Medulla oblongata (tissue), 1 donor: ENCODE measurements around the gene MAP1S.

Source experiments
- DNase-seq: peaks from one replicate; pipeline ENCODE4 v3.0.0-alpha.2; 2015; ENCODE audit errors: extremely low spot score

Gene MAP1S

DNA sequence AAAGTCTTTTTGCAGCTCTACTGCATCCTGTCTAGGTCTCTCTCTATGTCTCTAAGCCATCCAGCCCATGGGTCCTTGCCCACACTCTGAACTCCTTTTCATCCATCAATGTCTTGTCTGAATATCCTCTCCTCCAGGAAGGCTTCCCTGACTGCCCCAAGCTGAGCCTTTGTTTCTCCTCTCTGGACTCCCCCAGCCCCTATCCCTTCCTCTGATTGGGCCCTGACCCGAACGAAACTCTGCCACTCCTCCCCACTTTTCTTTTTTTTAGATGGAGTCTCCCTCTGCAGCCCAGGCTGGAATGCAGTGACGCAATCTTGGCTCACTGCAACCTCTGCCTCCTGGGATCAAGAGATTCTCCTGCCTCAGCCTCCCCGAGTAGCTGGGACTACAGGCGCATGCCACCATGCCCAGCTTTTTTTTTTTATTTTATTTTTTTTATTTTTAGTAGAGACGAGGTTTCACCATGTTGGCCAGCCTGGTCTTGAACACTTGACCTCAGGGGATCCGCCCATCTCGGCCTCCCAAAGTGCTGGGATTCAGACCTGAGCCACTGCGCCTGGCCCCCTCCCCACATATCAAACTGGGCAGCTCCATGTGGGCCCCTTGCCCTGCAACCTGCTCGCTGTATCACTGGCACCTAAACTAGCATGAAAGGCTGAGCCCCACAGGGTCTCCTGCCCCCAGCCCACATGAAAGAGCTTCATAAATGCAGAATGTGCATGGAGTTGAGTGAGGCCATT is 30.3 kb upstream of the MAP1S start:
- no peak for DNase-seq

DNA sequence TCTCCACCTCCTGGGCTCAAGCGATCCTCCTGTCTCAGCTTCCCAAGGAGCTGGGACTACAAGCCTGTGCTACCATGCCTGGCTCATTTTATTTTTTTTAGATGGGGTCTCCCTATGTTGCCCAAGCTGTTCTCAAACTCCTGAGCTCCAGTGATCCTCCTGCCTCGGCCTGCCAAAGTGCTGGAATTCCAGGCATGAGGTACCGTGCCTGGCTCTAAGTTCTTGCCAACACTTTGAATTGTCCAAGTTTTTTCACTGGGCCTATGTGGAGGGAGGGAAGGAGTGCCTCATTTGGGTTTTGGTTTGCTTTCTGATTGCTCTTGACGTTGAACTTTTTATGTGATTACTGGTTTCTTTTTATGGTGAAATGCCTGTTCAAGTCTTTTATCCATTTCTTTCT is 26.7 kb upstream of the MAP1S start:
- DNase-seq = no peak

DNA sequence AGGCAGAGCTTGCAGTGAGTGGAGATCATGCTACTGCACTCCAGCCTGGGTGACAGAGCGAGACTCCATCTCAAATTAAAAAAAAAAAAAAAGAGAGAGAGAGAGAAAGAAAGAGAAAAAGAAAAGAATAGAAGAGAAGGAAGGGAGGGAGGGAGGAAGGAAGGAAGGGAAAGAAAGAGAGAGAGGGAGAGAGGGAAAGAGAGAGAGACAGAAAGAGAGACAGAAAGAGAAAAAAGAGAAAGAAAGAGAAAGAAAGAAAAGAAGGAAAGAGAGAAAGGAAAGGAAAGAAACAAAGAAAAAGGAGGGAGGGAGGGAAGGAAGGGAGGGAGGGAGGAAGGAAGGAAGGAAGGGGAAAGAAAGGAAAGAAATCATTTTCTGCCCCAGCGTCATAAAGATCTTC is 24.1 kb upstream of the MAP1S start:
- no peak for DNase-seq

DNA sequence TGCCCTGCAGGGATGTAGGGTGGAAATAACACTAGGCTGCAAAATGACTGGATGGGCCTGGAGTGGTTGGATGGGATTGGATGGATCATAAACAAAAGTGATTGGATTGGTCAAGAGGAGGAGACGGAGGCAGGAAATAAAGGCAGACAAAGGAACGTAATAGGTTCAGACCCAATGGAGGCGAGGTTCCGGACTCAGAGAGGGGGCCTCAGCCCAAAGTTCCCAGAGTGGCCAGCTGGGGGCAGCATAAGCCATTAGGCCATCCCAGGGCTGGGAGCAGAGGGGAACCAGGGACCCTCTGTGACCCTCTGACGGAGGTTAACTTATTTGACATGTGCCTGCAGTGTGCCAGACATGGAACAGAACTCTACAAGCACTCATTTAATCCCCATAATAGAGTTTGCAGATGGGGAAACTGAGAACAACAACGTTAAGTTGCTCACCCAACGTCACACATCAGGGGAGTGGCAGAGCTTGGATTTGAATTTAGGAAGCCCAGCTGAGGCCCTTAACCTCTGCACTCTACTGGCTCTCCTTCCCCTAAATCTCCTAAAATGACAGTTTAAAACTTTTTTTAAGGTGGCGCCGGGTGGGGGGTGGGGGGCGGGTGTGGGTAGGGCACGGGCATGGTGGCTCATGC is 15.3 kb upstream of the MAP1S start:
- peak; percentile 63 for DNase-seq

DNA sequence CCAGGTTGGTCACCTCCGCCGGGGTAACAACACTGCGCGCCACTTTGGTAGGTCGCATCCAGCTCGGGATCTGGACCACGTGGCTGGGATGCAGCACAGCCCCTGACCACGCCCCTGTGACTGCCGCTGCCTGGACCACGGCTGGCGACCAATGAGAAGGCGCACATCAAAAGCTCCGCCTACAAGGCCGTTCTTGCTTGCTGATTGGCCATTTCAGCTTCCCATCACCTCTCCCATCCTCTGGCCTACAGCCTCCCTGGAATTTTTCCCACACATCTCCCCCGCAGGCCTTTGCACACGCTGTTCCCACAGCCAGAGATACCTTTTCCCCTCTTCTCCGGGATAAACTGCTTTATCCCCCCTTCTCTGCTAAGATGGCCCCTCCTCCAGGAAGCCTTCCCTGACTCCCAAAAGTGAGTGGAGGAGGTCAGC is 12.5 kb upstream of the MAP1S start:
- peak; percentile 18 for DNase-seq

DNA sequence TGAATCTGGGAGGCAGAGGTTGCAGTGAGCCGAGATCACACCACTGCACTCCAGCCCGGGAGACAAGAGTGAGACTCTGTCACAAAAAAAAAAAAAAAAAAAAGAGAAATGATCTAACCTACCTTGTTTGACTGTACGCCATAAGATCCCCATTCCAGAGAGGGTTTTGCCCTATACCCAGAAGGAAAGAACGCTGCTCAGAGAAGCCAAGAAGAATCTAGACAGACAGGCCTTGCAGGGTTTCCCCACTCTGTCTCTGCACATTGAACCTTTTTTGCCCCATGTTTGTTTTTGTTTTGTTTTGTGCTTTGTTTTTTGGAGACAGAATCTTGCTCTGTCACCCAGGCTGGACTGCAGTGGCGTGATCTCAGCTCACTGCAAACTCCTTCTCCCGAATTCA is 7.4 kb upstream of the MAP1S start:
- no peak for DNase-seq

DNA sequence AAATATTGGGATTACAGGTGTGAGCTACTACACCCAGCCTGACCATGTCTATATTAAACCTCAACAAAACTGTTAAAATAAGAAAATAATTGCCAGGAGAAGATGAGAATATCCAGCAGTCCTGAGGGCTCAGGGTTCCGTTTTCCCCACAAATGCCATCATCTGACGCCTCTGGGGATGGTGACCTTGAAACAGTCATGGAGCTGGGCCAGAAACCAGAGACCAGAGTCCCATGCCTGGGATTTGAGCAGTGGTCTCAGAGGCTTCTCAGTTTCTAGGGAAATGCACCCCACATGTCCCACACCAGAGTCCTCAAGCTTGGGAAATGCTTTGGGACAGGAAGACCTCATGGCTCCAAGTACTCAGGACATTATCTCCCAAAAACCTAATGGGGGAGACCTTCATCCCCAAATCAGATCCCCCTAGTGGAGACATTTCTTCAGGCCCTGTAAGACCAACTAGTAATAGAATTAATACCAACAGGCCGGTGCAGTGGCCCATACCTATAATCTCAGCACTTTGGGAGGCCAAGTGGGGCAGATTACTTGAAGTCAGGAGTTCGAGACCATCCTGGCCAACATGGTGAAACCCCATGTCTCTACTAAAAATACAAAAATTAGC is 2.9 kb upstream of the MAP1S start:
- DNase-seq = no peak

DNA sequence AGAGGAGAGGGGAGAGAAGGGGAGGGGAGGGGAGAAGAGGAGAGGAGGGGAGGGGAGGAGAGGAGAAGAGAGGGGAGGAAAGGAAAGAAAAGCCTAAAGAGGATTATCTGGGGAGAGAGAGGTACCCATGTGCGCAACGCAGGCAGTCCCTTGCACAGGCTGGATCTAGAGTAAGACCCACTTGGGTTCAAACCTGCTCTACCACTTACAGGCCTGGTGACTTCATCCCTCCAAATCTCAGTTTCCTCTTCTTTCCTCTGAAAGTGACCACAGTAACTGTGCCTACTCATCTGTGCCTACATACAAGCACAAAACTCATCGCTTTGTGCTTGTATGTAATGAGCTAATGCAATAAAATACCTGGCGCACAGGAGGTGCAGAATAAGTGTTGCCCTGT is 732 bp upstream of the MAP1S start:
- no peak for DNase-seq

DNA sequence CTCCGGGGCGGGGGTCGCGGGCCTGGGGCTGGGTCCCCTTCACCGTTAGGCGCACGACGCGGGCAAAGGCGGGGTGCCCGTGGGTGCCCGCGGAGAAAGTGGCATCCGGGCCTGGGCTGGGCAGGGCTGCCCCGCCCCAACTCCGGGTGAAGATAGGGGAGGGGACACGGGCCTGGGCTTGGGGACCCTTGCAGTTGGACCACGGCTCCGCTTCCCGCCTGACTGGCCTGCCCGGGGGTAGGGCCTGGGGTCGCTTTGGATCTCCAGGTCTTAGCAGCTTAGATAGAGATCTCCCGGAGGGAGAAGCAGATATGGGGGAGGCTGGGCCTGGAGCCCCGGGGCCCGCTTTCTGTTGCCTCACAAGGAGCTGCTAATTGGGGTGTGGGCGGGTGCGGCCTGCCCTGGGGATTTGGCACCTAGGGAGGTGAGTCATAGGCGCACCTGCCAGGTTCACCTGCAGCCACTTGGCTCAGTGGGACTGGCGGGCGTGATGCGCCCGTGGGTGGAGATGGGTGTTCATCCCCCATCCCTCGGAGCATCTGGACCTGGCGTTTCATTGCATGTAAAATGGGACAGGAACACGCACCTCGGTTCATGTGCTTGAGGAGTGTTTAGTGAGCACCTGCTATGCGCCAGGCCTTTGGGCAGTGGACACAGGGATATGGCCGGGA is 585 bp downstream of the MAP1S start:
- DNase-seq = no peak

DNA sequence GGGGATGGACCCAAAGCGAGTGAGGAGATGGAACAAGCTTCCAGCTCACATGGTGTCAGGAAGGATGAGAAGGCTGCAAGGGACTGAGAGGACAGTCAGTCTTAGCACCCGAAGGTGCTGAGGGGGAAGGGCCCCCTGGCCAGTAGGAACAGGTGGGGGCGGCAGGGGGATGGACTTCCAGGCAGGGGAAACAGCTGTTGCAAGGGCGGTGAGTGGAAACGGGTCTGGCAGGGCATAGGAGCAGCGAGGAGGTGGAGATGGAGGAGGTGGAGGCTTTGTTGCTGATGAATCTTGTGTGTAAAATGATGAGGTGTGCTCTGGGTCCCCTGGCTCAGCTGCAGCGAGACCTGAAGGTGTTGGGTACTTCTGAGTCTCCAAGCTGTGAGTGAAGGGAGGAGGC is 1.2 kb downstream of the MAP1S start:
- DNase-seq = no peak

DNA sequence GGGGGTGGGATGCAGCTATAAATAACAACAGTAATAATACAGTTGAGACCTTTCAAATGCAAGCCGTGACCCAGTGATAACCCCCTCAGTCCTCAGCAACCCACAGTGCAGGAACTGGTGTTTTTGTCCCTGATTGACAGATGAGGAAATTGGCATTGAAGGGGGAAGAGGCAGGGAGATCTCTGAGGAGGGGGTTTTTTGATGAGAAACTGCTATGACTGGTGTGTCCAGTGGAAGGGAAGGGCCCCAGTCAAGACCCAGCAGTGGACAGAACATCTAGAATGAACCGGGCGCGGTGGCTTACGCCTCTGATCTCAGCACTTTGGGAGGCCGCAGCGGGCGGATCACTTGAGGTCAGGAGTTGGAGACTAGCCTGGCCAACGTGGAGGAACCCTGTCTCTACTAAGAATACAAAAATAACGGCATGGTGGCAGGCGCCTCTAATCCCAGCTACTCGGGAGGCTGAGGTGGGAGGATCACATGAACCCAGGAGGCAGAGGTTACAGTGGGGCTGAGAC is 1.9 kb downstream of the MAP1S start:
- DNase-seq = no peak

DNA sequence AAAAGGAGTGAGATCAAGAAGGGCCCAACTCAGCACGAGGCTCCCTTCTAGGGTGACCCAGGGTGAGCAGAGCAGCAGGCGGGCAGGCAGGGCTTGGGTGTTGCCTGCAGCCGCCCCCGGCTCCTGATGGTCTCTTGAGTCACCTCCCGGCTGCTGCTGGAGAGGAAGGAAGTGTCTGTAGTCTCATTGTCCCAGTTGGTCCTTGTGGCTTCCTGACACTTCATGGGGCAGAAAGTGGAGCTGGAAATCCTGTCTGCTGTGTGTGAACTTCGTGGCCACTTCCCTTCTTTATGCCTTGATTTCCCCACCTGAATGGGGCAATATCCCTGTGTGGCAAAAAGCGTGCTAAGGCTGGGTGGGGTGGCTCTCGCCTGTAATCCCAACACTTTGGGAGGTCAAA is 2.5 kb downstream of the MAP1S start:
- peak; percentile 51 for DNase-seq

DNA sequence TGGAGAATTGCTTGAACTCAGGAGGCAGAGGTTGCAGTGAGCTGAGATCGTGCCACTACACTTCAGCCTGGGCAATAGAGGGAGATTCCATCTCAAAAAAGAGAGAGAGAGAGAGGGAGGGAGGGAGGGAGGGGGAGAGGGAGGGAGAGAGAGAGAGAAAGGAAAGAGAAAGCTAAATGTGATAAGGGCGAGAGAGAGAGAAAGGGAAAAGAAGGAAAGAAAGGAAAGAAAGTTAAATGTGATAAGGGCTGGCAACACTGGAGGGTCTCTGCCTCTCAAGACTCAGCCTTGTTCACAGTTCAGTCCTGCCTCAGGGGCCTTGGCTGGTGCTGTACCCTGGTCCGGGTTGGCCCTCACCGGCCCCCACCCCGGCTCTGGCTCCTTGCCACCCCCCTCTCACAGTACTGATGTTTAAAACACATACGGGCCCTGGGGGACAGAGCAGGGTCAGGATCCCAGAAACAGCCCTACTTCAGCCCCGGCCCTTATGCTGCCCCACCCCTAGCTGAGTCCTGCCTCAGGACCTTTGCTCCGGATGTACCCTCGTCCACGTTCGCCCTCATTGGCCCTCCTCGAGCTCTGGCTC is 3.5 kb downstream of the MAP1S start:
- DNase-seq = no peak

DNA sequence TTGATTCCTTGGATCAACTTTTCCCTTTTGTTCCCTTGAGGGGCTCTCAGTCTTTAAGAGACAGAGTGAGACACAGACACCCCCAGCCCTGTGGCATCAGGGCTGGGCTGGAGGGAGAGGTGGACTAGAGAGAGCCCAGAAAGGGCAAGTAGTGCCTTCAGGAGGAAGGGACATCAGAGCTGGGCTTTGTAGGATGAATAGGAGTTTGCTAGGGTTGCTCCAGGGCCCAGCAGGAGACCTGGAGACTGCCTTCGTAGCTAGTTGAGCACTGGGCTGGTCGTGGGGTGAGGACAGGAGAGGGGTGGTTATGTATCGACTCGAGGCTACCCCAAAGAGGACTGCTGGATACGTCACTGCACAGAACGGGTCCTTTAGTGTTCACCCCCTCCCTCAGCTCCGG is 5.4 kb downstream of the MAP1S start:
- no peak for DNase-seq

DNA sequence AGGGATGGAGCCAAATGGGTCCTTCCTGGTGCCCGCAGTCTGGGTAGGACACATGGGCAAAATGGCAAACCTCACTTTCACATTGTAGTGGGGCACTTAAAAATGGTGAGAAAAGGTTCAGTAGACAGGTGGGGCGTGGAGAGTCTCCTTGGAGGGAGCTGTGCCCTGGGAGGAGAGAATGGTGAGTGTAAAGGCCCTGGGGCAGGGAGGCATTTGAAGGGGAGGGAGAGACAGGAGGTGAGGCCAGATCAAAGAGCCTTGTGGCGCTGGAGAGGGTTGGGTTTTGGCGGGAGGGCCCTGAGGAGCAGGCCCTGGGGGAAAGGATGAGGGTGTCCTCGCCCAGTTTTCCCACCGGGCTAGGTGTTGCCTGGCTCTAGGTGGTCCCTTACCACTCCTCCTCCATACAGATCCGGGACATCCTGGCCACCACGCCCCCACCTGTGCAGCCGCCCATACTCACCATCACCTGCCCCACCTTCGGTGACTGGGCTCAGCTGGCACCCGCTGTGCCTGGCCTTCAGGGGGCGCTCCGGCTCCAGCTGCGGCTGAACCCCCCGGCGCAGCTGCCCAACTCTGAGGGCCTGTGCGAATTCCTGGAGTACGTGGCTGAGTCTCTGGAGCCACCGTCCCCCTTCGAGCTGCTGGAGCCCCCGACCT is 6.3 kb downstream of the MAP1S start:
- DNase-seq = no peak

DNA sequence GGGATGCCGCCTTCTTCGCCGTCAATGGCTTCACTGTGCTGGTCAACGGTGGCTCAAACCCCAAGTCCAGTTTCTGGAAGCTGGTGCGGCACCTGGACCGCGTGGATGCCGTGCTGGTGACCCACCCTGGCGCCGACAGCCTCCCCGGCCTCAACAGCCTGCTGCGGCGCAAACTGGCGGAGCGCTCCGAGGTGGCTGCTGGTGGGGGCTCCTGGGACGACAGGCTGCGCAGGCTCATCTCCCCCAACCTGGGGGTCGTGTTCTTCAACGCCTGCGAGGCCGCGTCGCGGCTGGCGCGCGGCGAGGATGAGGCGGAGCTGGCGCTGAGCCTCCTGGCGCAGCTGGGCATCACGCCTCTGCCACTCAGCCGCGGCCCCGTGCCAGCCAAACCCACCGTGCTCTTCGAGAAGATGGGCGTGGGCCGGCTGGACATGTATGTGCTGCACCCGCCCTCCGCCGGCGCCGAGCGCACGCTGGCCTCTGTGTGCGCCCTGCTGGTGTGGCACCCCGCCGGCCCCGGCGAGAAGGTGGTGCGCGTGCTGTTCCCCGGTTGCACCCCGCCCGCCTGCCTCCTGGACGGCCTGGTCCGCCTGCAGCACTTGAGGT is 7.0 kb downstream of the MAP1S start:
- no peak for DNase-seq

DNA sequence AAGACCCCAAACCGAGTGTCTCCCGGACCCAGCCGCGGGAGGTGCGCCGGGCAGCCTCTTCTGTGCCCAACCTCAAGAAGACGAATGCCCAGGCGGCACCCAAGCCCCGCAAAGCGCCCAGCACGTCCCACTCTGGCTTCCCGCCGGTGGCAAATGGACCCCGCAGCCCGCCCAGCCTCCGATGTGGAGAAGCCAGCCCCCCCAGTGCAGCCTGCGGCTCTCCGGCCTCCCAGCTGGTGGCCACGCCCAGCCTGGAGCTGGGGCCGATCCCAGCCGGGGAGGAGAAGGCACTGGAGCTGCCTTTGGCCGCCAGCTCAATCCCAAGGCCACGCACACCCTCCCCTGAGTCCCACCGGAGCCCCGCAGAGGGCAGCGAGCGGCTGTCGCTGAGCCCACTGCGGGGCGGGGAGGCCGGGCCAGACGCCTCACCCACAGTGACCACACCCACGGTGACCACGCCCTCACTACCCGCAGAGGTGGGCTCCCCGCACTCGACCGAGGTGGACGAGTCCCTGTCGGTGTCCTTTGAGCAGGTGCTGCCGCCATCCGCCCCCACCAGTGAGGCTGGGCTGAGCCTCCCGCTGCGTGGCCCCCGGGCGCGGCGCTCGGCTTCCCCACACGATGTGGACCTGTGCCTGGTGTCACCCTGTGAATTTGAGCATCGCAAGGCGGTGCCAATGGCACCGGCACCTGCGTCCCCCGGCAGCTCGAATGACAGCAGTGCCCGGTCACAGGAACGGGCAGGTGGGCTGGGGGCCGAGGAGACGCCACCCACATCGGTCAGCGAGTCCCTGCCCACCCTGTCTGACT is 7.9 kb downstream of the MAP1S start:
- no peak for DNase-seq

DNA sequence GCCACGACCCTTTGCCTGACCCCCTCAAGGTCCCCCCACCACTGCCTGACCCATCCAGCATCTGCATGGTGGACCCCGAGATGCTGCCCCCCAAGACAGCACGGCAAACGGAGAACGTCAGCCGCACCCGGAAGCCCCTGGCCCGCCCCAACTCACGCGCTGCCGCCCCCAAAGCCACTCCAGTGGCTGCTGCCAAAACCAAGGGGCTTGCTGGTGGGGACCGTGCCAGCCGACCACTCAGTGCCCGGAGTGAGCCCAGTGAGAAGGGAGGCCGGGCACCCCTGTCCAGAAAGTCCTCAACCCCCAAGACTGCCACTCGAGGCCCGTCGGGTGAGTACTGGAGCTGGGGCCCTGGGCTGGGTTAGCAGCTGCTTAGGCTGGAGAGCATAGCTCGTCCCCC is 8.6 kb downstream of the MAP1S start:
- no peak for DNase-seq

DNA sequence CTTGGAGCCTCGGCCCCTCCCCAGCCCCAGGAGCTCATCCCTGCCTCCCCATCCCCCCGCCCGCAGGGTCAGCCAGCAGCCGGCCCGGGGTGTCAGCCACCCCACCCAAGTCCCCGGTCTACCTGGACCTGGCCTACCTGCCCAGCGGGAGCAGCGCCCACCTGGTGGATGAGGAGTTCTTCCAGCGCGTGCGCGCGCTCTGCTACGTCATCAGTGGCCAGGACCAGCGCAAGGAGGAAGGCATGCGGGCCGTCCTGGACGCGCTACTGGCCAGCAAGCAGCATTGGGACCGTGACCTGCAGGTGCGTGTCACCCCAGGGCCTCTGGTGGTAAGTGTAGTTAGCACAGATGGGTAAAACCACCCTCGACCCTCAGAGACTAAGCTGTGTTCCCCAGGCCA is 13.8 kb downstream of the MAP1S start:
- no peak for DNase-seq

DNA sequence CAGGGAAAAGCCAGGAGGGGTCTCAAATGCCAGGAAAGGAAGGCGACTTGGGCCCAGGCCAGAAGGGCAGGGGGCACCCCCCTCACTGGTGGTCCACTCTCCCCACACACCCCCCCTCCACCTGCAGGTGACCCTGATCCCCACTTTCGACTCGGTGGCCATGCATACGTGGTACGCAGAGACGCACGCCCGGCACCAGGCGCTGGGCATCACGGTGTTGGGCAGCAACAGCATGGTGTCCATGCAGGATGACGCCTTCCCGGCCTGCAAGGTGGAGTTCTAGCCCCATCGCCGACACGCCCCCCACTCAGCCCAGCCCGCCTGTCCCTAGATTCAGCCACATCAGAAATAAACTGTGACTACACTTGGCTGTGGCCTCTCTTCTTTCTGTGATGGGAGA is 14.9 kb downstream of the MAP1S start:
- no peak for DNase-seq
